Transverse colon (tissue), 4 donors: ENCODE data around the gene UNC93A. TPM values are rescaled to one million over a fixed set of nuclear protein-coding genes. Genes with fewer than 3 reads are reported as not detected.

Experiments
- DNase-seq: peaks from one replicate; pipeline ENCODE4 v3.0.0-alpha.2; 2019
- H3K27ac ChIP-seq, 4 donors: fragments of 200-600 bp; sonication (generic); 2 replicates each; pipeline ENCODE4 v1.5.1; 2016 to 2018; ENCODE audit warnings: inconsistent platforms in 4 of 4
- H3K27me3 ChIP-seq: fragments of 200-600 bp; sonication (generic); 2 replicates; pipeline ENCODE4 v1.5.1; 2017; ENCODE audit warnings: inconsistent platforms
- H3K36me3 ChIP-seq, 4 donors: fragments of 200-600 bp; sonication (generic); 2 replicates each; pipeline ENCODE4 v1.5.1; 2017 to 2019; ENCODE audit warnings: inconsistent platforms in 4 of 4
- H3K4me1 ChIP-seq, 4 donors: fragments of 200-600 bp; sonication (generic); 2 replicates each; pipeline ENCODE4 v1.5.1; 2017 to 2020; ENCODE audit warnings: inconsistent platforms in 4 of 4
- H3K4me3 ChIP-seq, 4 donors: fragments of 200-600 bp; sonication (generic); 1 replicate in 1 of 4; 2 replicates in 3 of 4; pipeline versions ENCODE4 v1.5.1 to v1.6.1; 2017 to 2019; ENCODE audit warnings: inconsistent platforms in 4 of 4
- H3K9me3 ChIP-seq, 2 donors: fragments of 200-600 bp; sonication (generic); 2 replicates each; pipeline ENCODE4 v1.5.1; 2017 to 2019; ENCODE audit warnings: inconsistent platforms in 2 of 2
- EP300 ChIP-seq: sonication (generic); formaldehyde crosslinking; IDR thresholded peaks from one replicate; pipeline ENCODE4 v1.6.1; 2017; ENCODE audit warnings: antibody characterized with exemption, low read depth
- POLR2A ChIP-seq: fragments of 450-650 bp; IDR thresholded peaks from one replicate; pipeline ENCODE4 v1.6.1; 2016; ENCODE audit warnings: antibody characterized with exemption, mild to moderate bottlenecking, moderate library complexity
- POLR2AphosphoS5 ChIP-seq, 3 donors: sonication (generic); formaldehyde crosslinking; IDR thresholded peaks; one replicate each; pipeline ENCODE4 v1.6.1; 2016; ENCODE audit warnings: antibody characterized with exemption in 3 of 3
- WGBS, 2 donors: methylation state at CpG; one replicate each; pipeline ENCODE4 v1.1.5; 2018; ENCODE audit warnings: low coverage in 1 of 2; 5-methylcytosine and 5-hydroxymethylcytosine counted together
- in situ Hi-C, 4 donors: fragments of 200-750 bp; cut with MboI; loops; one replicate each; pipeline versions ENCODE4 v1.15.0 to v1.15.1; 2017; ENCODE audit warnings: low sequenced_read_pairs in 3 of 4, low pct_ligation_motif_present in 1 of 4, low pct_unique_long_range_greater_than_20kb in 1 of 4
- intact Hi-C: fragments of 100-400 bp; cut with DNase I; formaldehyde crosslinking; loops from one replicate; pipeline ENCODE4 v1.15.1; 2023; ENCODE audit warnings: low total_unique reads
- total RNA-seq, 4 donors: library from RNA; depleted of rRNA; stranded (reverse); fragments of >200 nt; gene quantifications; one replicate each; pipeline ENCODE4 v1.1.0, GENCODE V29; 2016
- TF ChIP-seq, protein P1 (sequence below), 5 experiments: fragments of 200-600 bp in 3 of 5; fragments of 450-650 bp in 2 of 5; sonication (generic) in 3 of 5; IDR thresholded peaks; 1 replicate in 2 of 5; 2 replicates in 3 of 5; pipeline ENCODE4 v1.5.1; 2016 to 2017; ENCODE audit warnings: antibody characterized with exemption in 5 of 5, inconsistent platforms in 3 of 5, mild to moderate bottlenecking in 2 of 5, moderate library complexity in 1 of 5

UNC93A gene
- total RNA-seq, 4 donors from 2014 or later, result not detected

GRCh38 chr6:167267921-167268401 lies 23.2 kb upstream of the UNC93A start:
- in situ Hi-C loops (no loop called here), intact Hi-C loops (no loop called here)
- Histone ChIP-seq H3K36me3 (no peaks in the 10 kb centered on the region), H3K9me3 (no peaks in the 10 kb centered on the region), H3K4me3 (no peak overlapping the region), H3K27me3 (no peaks in the 10 kb centered on the region), H3K27ac (no peak overlapping the region), H3K4me1 (peaks cover 0 to 10% (median 4%) of the 10 kb centered on the region in 4 donors)
- DNase-seq, result no peak
- WGBS, 2 donors, result 90 to 96% methylated on average over 4 to 12 of the region's 12 CpGs
- TF ChIP-seq, protein P1, sequence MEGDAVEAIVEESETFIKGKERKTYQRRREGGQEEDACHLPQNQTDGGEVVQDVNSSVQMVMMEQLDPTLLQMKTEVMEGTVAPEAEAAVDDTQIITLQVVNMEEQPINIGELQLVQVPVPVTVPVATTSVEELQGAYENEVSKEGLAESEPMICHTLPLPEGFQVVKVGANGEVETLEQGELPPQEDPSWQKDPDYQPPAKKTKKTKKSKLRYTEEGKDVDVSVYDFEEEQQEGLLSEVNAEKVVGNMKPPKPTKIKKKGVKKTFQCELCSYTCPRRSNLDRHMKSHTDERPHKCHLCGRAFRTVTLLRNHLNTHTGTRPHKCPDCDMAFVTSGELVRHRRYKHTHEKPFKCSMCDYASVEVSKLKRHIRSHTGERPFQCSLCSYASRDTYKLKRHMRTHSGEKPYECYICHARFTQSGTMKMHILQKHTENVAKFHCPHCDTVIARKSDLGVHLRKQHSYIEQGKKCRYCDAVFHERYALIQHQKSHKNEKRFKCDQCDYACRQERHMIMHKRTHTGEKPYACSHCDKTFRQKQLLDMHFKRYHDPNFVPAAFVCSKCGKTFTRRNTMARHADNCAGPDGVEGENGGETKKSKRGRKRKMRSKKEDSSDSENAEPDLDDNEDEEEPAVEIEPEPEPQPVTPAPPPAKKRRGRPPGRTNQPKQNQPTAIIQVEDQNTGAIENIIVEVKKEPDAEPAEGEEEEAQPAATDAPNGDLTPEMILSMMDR (IDR thresholded peaks at IDR 0.05), result no peak
- no peak for TF ChIP-seq POLR2A
- TF ChIP-seq POLR2AphosphoS5 (IDR thresholded peaks at IDR 0.05), result no peak
- no peak for TF ChIP-seq EP300

GRCh38 chr6:167268683-167269280 lies 22.3 kb upstream of the UNC93A start:
- no peaks in the 10 kb centered on the region for H3K36me3 ChIP-seq
- H3K4me3 ChIP-seq, result no peak overlapping the region
- H3K4me1 ChIP-seq, result peaks cover 0 to 11% (median 5%) of the 10 kb centered on the region in 4 donors
- no peaks in the 10 kb centered on the region for H3K9me3 ChIP-seq
- no peak for DNase-seq
- intact Hi-C loops, result no loop called here
- TF ChIP-seq, protein P1 (IDR thresholded peaks at IDR 0.05), result no peak
- TF ChIP-seq EP300, result no peak
- no peak for TF ChIP-seq POLR2A
- in situ Hi-C loops, result no loop called here
- WGBS, 2 donors, result 71 to 79% methylated on average over 4 to 20 of the region's 20 CpGs
- H3K27me3 ChIP-seq, result no peaks in the 10 kb centered on the region
- H3K27ac ChIP-seq, result no peak overlapping the region

DNA sequence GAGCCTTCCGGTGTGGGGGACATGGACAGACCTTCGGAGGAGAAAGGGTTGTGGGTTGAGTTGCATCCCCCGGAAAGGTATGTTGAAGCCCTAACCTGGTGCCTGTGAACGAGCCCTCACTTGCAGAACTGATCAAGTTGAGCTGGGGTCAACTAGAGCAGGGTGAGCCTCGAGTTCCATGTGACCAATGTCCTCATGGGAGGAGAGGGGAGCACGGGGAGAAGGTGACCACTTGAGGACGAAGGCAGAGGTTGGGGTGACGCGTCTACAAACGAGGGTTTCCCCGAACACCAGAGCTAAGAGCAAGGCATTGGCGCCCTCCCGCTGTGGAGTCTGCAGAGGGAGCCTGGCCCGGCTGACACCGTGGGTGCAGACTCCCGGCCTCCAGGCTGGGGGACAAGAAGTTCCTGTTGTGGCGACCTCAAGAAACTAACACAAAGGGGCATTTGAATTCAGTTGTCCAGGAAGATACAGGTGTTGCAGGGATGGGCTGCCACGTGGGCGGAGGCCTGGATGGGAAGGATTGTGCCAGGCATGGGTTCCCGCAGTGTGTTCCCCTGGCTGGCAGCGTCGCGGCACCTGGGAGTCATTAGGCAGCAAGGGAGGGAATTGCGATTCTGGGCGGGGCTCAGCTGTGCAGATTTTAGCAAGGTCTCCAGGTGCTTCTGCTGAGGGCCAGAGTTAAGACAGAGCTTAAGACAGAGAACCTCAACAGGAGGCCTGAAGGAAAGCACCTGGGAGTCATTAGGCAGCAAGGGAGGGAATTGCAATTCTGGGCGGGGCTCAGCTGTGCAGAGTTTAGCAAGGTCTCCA lies 20.4 kb upstream of the UNC93A start:
- no peaks in the 10 kb centered on the region for H3K27me3 ChIP-seq
- H3K27ac ChIP-seq, result no peak overlapping the region
- H3K36me3 ChIP-seq, result no peaks in the 10 kb centered on the region
- H3K4me1 ChIP-seq, result peaks cover 0 to 11% (median 5%) of the 10 kb centered on the region in 4 donors
- no peak for TF ChIP-seq POLR2AphosphoS5 (IDR thresholded peaks at IDR 0.05)
- no peak for TF ChIP-seq POLR2A
- TF ChIP-seq, protein P1 (IDR thresholded peaks at IDR 0.05), result no peak
- no peak for DNase-seq
- H3K4me3 ChIP-seq, result no peak overlapping the region
- intact Hi-C loops, result no loop called here
- in situ Hi-C loops, result no loop called here
- H3K9me3 ChIP-seq, result no peaks in the 10 kb centered on the region
- 78 to 100% methylated on average over 1 to 26 of the region's 26 CpGs for WGBS, 2 donors

GRCh38 chr6:167272151-167272550 lies 19.0 kb upstream of the UNC93A start:
- no peak for DNase-seq
- Histone ChIP-seq H3K36me3 (no peaks in the 10 kb centered on the region), H3K27me3 (no peaks in the 10 kb centered on the region), H3K4me3 (no peak overlapping the region), H3K27ac (peak overlapping the region in 1 of 4 donors; percentile 3), H3K9me3 (no peaks in the 10 kb centered on the region), H3K4me1 (peaks cover 0 to 11% (median 3%) of the 10 kb centered on the region in 4 donors)
- TF ChIP-seq POLR2AphosphoS5 (IDR thresholded peaks at IDR 0.05) (no peak), POLR2A (no peak), EP300 (no peak)
- TF ChIP-seq, protein P1 (IDR thresholded peaks at IDR 0.05), result no peak
- in situ Hi-C loops (no loop called here), intact Hi-C loops (no loop called here)
- 77 to 100% methylated on average over 1 to 6 of the region's 6 CpGs for WGBS, 2 donors
